ENCODE data around the gene HNRNPC. TPM values are rescaled to one million over a fixed set of nuclear protein-coding genes. Genes with fewer than 3 reads are reported as not detected.
A peak's percentile ranks its signal among the peaks of the same experiment; 100 is the strongest.
"Not testable (repeated sequence)": the region's sequence is repeated elsewhere in the genome, so short reads cannot be mapped to it uniquely, and the experiment has no call there.

The HNRNPC gene
- total RNA-seq: 100 to 1,000 TPM; 251 to 271 TPM
- long read RNA-seq, full-length matches to known transcripts: 132 of 210 reads
- long read RNA-seq, partial matches to known transcripts: 24 of 210 reads
- long read RNA-seq, other reads (novel, unspliced or antisense): 54 of 210 reads

GRCh38 chr14:21269252-21270046 is at the start of gene HNRNPC:
Gene HNRNPC, minus strand, starts transcription at chr14:21269442. Its CDS starts 35,249 bp downstream, at chr14:21234193.
- intact Hi-C loops (cut with DNase I, micrococcal nuclease): no loop called here
- ATAC-seq: peak; percentile 92
- peak; percentile 100 for DNase-seq

GRCh38 chr14:21317398-21317797 is 48.2 kb upstream of the HNRNPC start:
- DNase-seq (no peak), ATAC-seq (no peak)
- intact Hi-C loops (cut with DNase I, micrococcal nuclease): no loop called here

- DNase-seq (peak in 1 of 2 donors; percentile 19), ATAC-seq (peak; percentile 33)
- intact Hi-C loops (cut with DNase I, micrococcal nuclease): no loop called here
These were observed 44.3 kb upstream of the HNRNPC start for GRCh38 chr14:21313512-21313911.

GRCh38 chr14:21311614-21312013 is 42.4 kb upstream of the HNRNPC start:
- ATAC-seq: no peak
- intact Hi-C loops (cut with DNase I, micrococcal nuclease): no loop called here
- DNase-seq: no peak

- DNase-seq (no peak), ATAC-seq (no peak)
- intact Hi-C loops (cut with DNase I, micrococcal nuclease): no loop called here
These were observed 40.7 kb upstream of the HNRNPC start for GRCh38 chr14:21309956-21310355.

GRCh38 chr14:21309238-21309636 is 40.0 kb upstream of the HNRNPC start:
- intact Hi-C loops (cut with DNase I, micrococcal nuclease): no loop called here
- ATAC-seq (peak; percentile 2), DNase-seq (no peak)

GRCh38 chr14:21308479-21309237 is 39.4 kb upstream of the HNRNPC start:
- intact Hi-C loops (cut with DNase I, micrococcal nuclease): no loop called here
- peak; percentile 89 for ATAC-seq

GRCh38 chr14:21308132-21308478 is 38.9 kb upstream of the HNRNPC start:
- ATAC-seq (peak; percentile 62), DNase-seq (no peak)
- intact Hi-C loops (cut with DNase I, micrococcal nuclease): no loop called here

More at GRCh38 chr14:21308479-21309237, 39.4 kb upstream of the HNRNPC start:
- peak; percentile 82 to 94 for DNase-seq

GRCh38 chr14:21307637-21308036 is 38.4 kb upstream of the HNRNPC start:
- intact Hi-C loops (cut with DNase I, micrococcal nuclease): no loop called here
- ATAC-seq (no peak), DNase-seq (no peak)

GRCh38 chr14:21302836-21303140 is 33.5 kb upstream of the HNRNPC start:
- intact Hi-C loops (cut with DNase I, micrococcal nuclease); ATAC-seq; DNase-seq: not testable (repeated sequence)

GRCh38 chr14:21302013-21302835 is 33.0 kb upstream of the HNRNPC start:
- intact Hi-C loops (cut with DNase I, micrococcal nuclease): no loop called here
- DNase-seq: no peak
- no peak for ATAC-seq

GRCh38 chr14:21300892-21301291 is 31.6 kb upstream of the HNRNPC start:
- DNase-seq (peak in 1 of 2 donors; percentile 37), ATAC-seq (peak; percentile 64)
- intact Hi-C loops (cut with DNase I, micrococcal nuclease): no loop called here

GRCh38 chr14:21299562-21300130 is 30.4 kb upstream of the HNRNPC start:
- ATAC-seq (no peak), DNase-seq (no peak)
- intact Hi-C loops (cut with DNase I, micrococcal nuclease): no loop called here

- intact Hi-C loops (cut with DNase I, micrococcal nuclease): no loop called here
- no peak for DNase-seq
- no peak for ATAC-seq
These were observed 29.1 kb upstream of the HNRNPC start for GRCh38 chr14:21298358-21298757.

- ATAC-seq; DNase-seq; intact Hi-C loops (cut with DNase I, micrococcal nuclease): not testable (repeated sequence)
These were observed 24.8 kb upstream of the HNRNPC start for GRCh38 chr14:21294026-21294425.

GRCh38 chr14:21287168-21287567 is 17.9 kb upstream of the HNRNPC start:
- intact Hi-C loops (cut with DNase I, micrococcal nuclease): no loop called here
- no peak for ATAC-seq
- no peak for DNase-seq

- ATAC-seq; intact Hi-C loops (cut with DNase I, micrococcal nuclease); DNase-seq: not testable (repeated sequence)
These were observed 17.3 kb upstream of the HNRNPC start for GRCh38 chr14:21286516-21286915.

- DNase-seq; ATAC-seq; intact Hi-C loops (cut with DNase I, micrococcal nuclease): not testable (repeated sequence)
These were observed 12.7 kb upstream of the HNRNPC start for GRCh38 chr14:21281917-21282316.

GRCh38 chr14:21279783-21280182 is 10.5 kb upstream of the HNRNPC start, which contains the start of gene RPGRIP1:
Gene RPGRIP1, plus strand, starts transcription at chr14:21280083. Its CDS starts 7,894 bp downstream, at chr14:21287977.
- DNase-seq (no peak), ATAC-seq (no peak)
- intact Hi-C loops (cut with DNase I, micrococcal nuclease): no loop called here
